ENCODE data around the gene PTPN23.

GRCh38 chr3:47440131-47440530, 59.3 kb downstream of the PTPN23 start:
- no peak for TF ChIP-seq ZNF530 (tag by site-specific recombination; IDR thresholded peaks at IDR 0.05; ENCODE audit: low read depth)
- TF ChIP-seq CTCF (tag by site-specific recombination; IDR thresholded peaks at IDR 0.05) = no peak
- no peak for TF ChIP-seq SETDB1 (IDR thresholded peaks at IDR 0.05; ENCODE audit: insufficient read length, low read length)
- TF ChIP-seq, protein P1, sequence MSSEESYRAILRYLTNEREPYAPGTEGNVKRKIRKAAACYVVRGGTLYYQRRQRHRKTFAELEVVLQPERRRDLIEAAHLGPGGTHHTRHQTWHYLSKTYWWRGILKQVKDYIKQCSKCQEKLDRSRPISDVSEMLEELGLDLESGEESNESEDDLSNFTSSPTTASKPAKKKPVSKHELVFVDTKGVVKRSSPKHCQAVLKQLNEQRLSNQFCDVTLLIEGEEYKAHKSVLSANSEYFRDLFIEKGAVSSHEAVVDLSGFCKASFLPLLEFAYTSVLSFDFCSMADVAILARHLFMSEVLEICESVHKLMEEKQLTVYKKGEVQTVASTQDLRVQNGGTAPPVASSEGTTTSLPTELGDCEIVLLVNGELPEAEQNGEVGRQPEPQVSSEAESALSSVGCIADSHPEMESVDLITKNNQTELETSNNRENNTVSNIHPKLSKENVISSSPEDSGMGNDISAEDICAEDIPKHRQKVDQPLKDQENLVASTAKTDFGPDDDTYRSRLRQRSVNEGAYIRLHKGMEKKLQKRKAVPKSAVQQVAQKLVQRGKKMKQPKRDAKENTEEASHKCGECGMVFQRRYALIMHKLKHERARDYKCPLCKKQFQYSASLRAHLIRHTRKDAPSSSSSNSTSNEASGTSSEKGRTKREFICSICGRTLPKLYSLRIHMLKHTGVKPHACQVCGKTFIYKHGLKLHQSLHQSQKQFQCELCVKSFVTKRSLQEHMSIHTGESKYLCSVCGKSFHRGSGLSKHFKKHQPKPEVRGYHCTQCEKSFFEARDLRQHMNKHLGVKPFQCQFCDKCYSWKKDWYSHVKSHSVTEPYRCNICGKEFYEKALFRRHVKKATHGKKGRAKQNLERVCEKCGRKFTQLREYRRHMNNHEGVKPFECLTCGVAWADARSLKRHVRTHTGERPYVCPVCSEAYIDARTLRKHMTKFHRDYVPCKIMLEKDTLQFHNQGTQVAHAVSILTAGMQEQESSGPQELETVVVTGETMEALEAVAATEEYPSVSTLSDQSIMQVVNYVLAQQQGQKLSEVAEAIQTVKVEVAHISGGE (tag by site-specific recombination; conservative IDR thresholded peaks at IDR 0.05; ENCODE audit: low read depth) = no peak
- no peak for TF ChIP-seq TSHZ1 (tag by site-specific recombination; IDR thresholded peaks at IDR 0.05; ENCODE audit: borderline replicate concordance)
- no peak for TF ChIP-seq PRDM2 (tag by site-specific recombination; IDR thresholded peaks at IDR 0.05; ENCODE audit: borderline replicate concordance)
- no peak for TF ChIP-seq ZNF248 (tag by site-specific recombination; IDR thresholded peaks at IDR 0.05)
- TF ChIP-seq ZBTB1 (tag by site-specific recombination; IDR thresholded peaks at IDR 0.05) = no peak
